PFSK-1 (cell line): ENCODE results near the gene SUOX.

Experiments
- TAF1 ChIP-seq: IDR thresholded peaks from 2 replicates; pipeline ENCODE4 v1.6.1; 2012; ENCODE audit warnings: low read length, control low read depth, borderline replicate concordance; ENCODE audit not compliant: insufficient read depth
- TF ChIP-seq, protein P1 (sequence below), 2 experiments: IDR thresholded peaks; 2 replicates each; pipeline versions ENCODE4 v1.6.1 to v1.8.0; 2011 to 2012; ENCODE audit warnings: low read depth in 2 of 2, low read length in 2 of 2, control low read depth in 1 of 2, inconsistent platforms in 1 of 2, mild to moderate bottlenecking in 1 of 2, moderate library complexity in 1 of 2; ENCODE audit not compliant: insufficient read depth in 1 of 2

GRCh38 chr12:55985341-55985740 lies 11.7 kb upstream of the SUOX start:
- TF ChIP-seq TAF1, result no peak
- TF ChIP-seq, protein P1, sequence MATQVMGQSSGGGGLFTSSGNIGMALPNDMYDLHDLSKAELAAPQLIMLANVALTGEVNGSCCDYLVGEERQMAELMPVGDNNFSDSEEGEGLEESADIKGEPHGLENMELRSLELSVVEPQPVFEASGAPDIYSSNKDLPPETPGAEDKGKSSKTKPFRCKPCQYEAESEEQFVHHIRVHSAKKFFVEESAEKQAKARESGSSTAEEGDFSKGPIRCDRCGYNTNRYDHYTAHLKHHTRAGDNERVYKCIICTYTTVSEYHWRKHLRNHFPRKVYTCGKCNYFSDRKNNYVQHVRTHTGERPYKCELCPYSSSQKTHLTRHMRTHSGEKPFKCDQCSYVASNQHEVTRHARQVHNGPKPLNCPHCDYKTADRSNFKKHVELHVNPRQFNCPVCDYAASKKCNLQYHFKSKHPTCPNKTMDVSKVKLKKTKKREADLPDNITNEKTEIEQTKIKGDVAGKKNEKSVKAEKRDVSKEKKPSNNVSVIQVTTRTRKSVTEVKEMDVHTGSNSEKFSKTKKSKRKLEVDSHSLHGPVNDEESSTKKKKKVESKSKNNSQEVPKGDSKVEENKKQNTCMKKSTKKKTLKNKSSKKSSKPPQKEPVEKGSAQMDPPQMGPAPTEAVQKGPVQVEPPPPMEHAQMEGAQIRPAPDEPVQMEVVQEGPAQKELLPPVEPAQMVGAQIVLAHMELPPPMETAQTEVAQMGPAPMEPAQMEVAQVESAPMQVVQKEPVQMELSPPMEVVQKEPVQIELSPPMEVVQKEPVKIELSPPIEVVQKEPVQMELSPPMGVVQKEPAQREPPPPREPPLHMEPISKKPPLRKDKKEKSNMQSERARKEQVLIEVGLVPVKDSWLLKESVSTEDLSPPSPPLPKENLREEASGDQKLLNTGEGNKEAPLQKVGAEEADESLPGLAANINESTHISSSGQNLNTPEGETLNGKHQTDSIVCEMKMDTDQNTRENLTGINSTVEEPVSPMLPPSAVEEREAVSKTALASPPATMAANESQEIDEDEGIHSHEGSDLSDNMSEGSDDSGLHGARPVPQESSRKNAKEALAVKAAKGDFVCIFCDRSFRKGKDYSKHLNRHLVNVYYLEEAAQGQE (IDR thresholded peaks at IDR 0.05; ENCODE audit: insufficient read depth in 1 of 2, low read depth in 2 of 2, low read length in 2 of 2), result no peak
